ENCODE measurements around the gene REEP5. TPM values are rescaled to one million over a fixed set of nuclear protein-coding genes. Genes with fewer than 3 reads are reported as not detected.

Gene REEP5
- total and polyA plus RNA-seq, 2 of the 13 experiments (the other 11 are each of a cell fraction or from before 2014, with no cell fraction given) = 49.4 to 239 TPM

DNA sequence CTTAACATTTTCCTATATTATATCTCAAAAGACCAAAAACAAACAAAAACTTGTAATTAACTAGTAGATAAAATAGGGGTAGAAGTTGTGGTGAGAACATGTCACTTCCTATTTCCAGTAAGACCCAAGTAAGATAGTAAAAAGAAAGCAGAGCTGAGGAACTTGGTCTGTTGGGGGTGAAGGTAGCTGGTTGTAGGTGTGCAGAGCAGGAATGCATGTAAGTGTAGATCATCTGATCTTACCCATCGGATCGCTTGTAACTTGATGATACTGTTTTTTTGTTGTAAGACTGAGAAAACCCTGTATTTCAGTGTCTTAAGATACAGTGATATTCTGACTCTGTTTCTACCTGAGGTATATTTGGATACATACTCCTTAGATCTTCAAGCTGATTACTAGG lies 55.3 kb downstream of the REEP5 start:
- Histone ChIP-seq H3K79me2 (ENCODE audit: insufficient read depth, low read length) (peaks cover 26% of the 10 kb centered on the region), H4K20me1 (ENCODE audit: insufficient read depth, low read length) (no peaks in the 10 kb centered on the region), H3K4me2 (ENCODE audit: low read depth, low read length) (no peak overlapping the region), H3K4me1 (ENCODE audit: insufficient read depth, low read length) (peaks cover 33% of the 10 kb centered on the region), H3K36me3 (replicated peaks in 1 of 2; ENCODE audit: control insufficient read depth in 1 of 2, insufficient read depth in 2 of 2, low read length in 2 of 2) (peaks cover 11 to 40% of the 10 kb centered on the region in 2 experiments; a peak in 4 of 5 replicates), H2AFZ (ENCODE audit: low read length) (no peak overlapping the region), H3K27me3 (ENCODE audit: control insufficient read depth in 1 of 2, insufficient read depth in 2 of 2, low read length in 2 of 2) (no peaks in the 10 kb centered on the region; a peak in 1 of 5 replicates), H3K4me3 (replicated peaks in 1 of 3; ENCODE audit: insufficient read depth in 1 of 3, low read depth in 2 of 3, low read length in 3 of 3) (no peak overlapping the region), H3K9me3 (ENCODE audit: low read length) (no peaks in the 10 kb centered on the region), H3K9ac (ENCODE audit: insufficient read depth, low read depth, low read length) (no peak overlapping the region), H3K27ac (ENCODE audit: extremely low read length, insufficient read depth, low read length) (no peak overlapping the region)
- WGBS (ENCODE audit: low lambda C conversion rate) = 92% methylated on average over 2 of the region's 2 CpGs
- no TSS peak for BruUV-seq (replicated peaks)
- TF ChIP-seq ZNF136 (CRISPR knock-in tag; IDR thresholded peaks at IDR 0.05; ENCODE audit: low read depth) (no peak), RBFOX2 (IDR thresholded peaks at IDR 0.05; ENCODE audit: low read depth, low read length) (0 out of 2 replicates have a peak, but pooled peaks have one; percentile 21), ZNF790 (CRISPR knock-in tag; IDR thresholded peaks at IDR 0.05; ENCODE audit: borderline replicate concordance) (no peak)
- intact Hi-C loops (cut with micrococcal nuclease; ENCODE audit: unreplicated experiment) = no loop called here
- DNase-seq (ENCODE audit: low spot score) (no peak), FAIRE-seq (no peak), ATAC-seq (no peak)
- ChIA-PET POLR2A (no interaction called here), CTCF (ENCODE audit: low intra/inter-chr PET ratio, low total read pairs) (no interaction called here)
- in situ Hi-C loops (cut with HindIII; ENCODE audit: extremely low pct_ligation_motif_present, low pct_unique_long_range_greater_than_20kb) = no loop called here

DNA sequence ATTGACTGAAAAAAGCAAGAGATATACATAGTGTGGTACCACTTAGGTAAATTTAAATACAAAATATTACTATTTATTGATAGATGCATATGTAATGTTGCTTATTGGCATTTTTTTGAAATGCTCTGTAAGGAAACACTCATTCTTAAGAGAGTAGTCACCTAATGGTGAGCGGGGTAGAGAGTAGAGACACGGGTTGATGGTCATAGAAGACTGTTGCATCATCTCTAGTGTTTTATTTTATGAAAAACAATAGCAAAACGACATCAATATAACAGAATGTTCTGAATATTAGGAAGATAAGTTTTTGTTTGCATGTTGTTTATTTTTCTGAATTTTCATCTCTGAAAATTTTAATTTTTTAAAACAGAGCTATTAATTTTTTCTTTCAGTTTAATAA lies 56.9 kb downstream of the REEP5 start:
- ChIA-PET CTCF (ENCODE audit: low intra/inter-chr PET ratio, low total read pairs) (no interaction called here), POLR2A (no interaction called here)
- no peak overlapping the region for H3K4me3 ChIP-seq (replicated peaks in 1 of 3; ENCODE audit: insufficient read depth in 1 of 3, low read depth in 2 of 3, low read length in 3 of 3)
- no peak for FAIRE-seq
- intact Hi-C loops (cut with micrococcal nuclease; ENCODE audit: unreplicated experiment) = no loop called here
- ATAC-seq = no peak
- H3K9ac ChIP-seq (ENCODE audit: insufficient read depth, low read depth, low read length) = no peak overlapping the region
- no peaks in the 10 kb centered on the region for H4K20me1 ChIP-seq (ENCODE audit: insufficient read depth, low read length)
- H3K36me3 ChIP-seq (replicated peaks in 1 of 2; ENCODE audit: control insufficient read depth in 1 of 2, insufficient read depth in 2 of 2, low read length in 2 of 2) = peaks cover 8 to 40% of the 10 kb centered on the region in 2 experiments; a peak in 4 of 5 replicates
- no peak for DNase-seq (ENCODE audit: low spot score)
- H2AFZ ChIP-seq (ENCODE audit: low read length) = no peak overlapping the region
- peaks cover 32% of the 10 kb centered on the region for H3K79me2 ChIP-seq (ENCODE audit: insufficient read depth, low read length)
- in situ Hi-C loops (cut with HindIII; ENCODE audit: extremely low pct_ligation_motif_present, low pct_unique_long_range_greater_than_20kb) = no loop called here
- H3K9me3 ChIP-seq (ENCODE audit: low read length) = no peaks in the 10 kb centered on the region
- TF ChIP-seq U2AF1 (optimal IDR thresholded peaks at IDR 0.05; ENCODE audit: low read depth, low read length) (no peak), MATR3 (CRISPR knock-in tag; IDR thresholded peaks at IDR 0.05) (no peak), ZNF703 (CRISPR knock-in tag; IDR thresholded peaks at IDR 0.05; ENCODE audit: borderline replicate concordance) (no peak), ZNF878 (CRISPR knock-in tag; IDR thresholded peaks at IDR 0.05) (no peak), ZNF619 (CRISPR knock-in tag; IDR thresholded peaks at IDR 0.05) (no peak), TCF7 (IDR thresholded peaks at IDR 0.05; ENCODE audit: low read depth) (no peak)
- H3K27ac ChIP-seq (ENCODE audit: extremely low read length, insufficient read depth, low read length) = no peak overlapping the region
- no peaks in the 10 kb centered on the region; a peak in 1 of 5 replicates for H3K27me3 ChIP-seq (ENCODE audit: control insufficient read depth in 1 of 2, insufficient read depth in 2 of 2, low read length in 2 of 2)
- H3K4me1 ChIP-seq (ENCODE audit: insufficient read depth, low read length) = peaks cover 41% of the 10 kb centered on the region
- no peak overlapping the region for H3K4me2 ChIP-seq (ENCODE audit: low read depth, low read length)
- WGBS (ENCODE audit: low lambda C conversion rate) = 96% methylated on average over 3 of the region's 3 CpGs
- no TSS peak for BruUV-seq (replicated peaks)
